AML-193 (cell line): Measurements from ENCODE around the gene HSD11B1L.
A peak's percentile ranks its signal among the peaks of the same experiment; 100 is the strongest.
"Not testable (repeated sequence)": the region's sequence is repeated elsewhere in the genome, so short reads cannot be mapped to it uniquely, and the experiment has no call there.

Source experiments
- DNase-seq, 2 experiments: peaks; one replicate each; lab custom pipeline; 2025; lab: John Stamatoyannopoulos, UW

HSD11B1L gene

DNA sequence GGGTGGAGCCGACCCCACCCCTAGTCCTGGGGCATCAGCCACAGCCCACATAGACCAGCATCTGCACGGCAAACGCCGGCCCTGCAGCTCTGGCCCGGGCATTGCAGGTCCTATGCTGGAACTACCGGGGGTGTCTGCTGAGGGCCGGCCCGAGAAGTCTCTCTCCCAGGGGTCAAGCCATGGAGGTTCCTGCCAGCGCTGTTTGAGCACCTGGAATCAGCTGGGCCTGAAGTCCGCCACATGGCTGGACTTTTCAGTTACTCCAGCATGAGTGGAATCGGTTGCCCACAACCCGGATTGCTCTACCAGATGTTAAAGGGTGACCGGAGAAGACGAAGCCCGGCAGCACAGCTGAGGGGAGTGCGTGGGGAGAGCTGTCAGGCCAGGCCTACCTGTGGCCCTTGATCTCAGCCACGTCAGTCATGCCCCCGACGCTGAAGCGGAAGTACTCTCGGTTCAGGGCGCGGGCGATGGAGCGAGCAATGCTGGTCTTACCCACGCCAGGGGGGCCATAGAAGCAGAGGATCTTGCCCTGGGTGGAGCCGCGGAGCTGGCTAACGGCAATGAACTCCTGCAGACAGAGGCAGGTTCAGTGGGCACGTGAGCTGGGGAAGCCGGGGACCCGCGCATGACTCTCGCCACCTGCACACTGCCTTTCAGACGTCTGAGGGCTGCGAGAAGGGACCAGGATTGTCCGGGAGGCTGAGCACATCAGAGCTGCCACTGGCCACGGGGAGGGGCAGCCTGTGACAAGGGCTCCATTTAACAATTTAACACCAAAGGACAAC lies 18.0 kb downstream of the HSD11B1L start:
- DNase-seq = no peak

DNA sequence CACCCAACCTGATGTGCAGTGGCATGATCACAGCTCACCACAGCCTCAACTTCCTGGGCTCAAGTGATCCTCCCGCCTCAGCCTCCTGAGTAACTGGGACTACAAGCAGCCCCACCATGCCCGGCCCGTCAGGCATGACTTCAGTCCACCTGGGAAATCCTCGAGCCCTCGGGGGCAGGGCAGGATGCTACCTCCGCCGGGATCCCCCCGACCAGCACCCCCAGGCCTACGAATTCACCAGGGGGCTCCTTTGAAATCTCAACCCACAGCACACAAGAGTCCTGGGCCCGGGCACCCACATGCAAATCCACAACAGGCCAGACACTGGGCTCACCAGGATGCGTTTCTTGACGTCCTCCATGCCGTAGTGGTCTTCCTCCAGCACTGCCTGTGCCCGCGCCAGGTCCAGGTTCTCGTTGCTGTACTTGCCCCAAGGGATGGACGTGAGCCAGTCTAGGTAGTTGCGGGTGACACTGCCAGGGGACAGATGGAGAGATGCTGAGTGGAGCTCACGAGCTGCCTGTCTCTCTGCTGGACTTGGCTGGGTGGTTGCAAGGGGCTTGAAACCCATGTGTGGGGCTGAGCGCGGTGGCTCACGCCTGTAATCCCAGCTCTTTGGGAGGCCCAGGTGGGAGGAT lies 19.7 kb downstream of the HSD11B1L start:
- no peak for DNase-seq

DNA sequence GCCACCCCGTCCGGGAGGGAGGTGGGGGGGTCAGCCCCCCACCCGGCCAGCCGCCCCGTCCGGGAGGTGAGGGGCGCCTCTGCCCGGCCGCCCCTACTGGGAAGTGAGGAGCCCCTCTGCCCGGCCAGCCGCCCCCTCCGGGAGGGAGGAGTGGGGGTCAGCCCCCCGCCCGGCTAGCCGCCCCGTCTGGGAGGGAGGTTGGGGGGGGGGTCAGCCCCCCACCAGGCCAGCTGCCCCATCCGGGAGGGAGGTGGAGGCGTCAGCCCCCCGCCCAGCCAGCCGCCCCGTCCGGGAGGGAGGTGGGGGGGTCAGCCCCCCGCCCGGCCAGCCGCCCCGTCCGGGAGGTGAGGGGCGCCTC lies 21.2 kb downstream of the HSD11B1L start:
- DNase-seq = not testable (repeated sequence)

- DNase-seq = no peak
These were observed 23.3 kb downstream of the HSD11B1L start for GRCh38 chr19:5703819-5704818.

GRCh38 chr19:5705552-5705951 lies 24.7 kb downstream of the HSD11B1L start:
- no peak for DNase-seq

DNA sequence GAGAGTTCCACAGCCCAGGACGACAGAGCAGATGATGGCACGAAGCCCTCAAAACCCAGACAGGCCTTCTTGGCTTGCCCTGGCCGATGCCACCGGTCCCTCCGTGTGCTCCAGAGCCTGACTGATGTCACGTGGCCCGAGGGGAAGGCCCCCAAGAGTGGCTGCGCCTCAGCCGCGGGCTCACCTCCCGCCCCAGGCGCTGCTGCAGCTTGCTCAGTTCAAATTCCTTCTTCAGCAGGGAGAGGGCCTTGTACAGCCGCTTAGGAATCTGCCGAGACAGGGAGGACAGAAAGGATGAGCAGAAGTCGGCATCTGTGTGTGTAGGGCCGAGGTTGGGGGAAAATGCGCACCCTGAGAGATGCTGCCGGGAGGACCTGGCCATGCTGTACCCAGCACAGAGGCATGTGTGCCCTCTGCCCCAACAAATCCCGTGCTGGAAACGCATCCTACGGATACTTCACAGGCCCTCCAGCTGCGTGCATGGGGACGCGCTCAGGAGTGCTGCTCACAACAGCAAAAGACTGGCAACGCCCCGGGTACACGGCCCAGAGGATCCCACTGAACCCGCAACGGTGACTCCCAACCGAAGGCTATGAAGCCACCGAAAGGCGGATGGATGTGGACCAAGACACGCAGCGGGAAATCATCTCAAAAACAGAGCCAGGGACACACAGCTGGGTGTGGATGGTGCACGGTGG lies 26.2 kb downstream of the HSD11B1L start:
- DNase-seq = no peak

GRCh38 chr19:5707576-5708575 lies 27.0 kb downstream of the HSD11B1L start:
- no peak for DNase-seq

- DNase-seq = no peak
These were observed 30.2 kb downstream of the HSD11B1L start for GRCh38 chr19:5711025-5711424.

DNA sequence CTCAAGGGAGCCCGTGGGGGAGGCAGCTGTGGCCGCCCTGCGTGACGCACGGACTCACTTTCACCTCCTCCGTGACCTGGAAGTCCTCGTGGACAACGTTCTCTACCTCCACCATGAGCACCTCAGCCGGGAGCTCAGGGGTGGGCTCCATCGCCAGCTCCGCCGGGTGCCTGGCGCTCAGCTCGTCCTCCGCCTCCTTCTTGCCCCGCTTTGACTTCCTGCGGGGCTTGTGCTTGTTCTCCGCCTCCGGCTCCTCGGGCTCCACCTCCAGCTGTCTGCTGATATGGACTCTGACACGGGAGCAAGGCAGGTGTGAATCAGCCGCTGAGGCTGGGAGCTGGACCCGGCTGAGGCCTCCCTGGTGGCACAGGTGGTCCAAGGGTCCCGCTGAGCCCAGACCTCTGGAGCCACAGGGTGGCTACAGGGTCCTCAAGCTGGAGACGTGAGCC lies 30.9 kb downstream of the HSD11B1L start:
- DNase-seq = no peak

DNA sequence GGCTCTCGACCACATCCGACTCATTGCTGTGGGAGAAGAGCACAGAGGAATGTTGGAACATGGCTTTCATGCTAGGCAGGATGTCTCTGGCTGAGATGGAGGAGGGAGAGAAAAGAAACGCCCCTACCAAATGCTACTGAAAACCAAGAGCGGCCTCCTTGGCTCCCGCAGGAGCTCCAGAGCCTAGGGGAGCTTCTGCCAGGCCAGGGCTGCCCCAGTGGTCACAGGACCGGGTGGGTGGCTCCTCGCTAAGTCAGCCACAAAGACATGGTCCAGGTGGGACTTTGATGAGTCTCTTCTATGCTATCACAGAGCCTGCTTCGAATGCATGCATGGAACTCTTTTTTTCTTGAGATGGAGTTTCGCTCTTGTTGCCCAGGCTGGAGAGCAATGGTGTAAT lies 32.4 kb downstream of the HSD11B1L start:
- DNase-seq = no peak

DNA sequence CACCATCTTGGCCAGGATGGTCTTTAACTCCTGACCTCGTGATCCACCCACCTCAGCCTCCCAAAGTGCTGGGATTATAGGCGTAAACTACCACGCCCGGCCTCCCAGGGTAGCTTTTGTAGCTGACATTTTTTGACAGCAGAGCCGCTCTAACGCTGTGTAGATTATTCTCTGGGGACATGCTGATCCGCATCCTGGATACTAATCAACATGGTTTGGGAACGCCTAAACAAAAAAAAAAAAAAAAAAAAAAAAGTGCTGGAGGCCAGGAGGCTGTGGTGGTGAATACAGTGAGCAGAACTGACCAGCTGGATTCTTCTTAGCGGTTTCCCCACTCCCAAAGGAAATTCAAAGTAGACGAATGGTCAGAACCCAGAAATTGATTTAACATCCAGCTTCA lies 34.0 kb downstream of the HSD11B1L start:
- no peak for DNase-seq

GRCh38 chr19:5717215-5717935 lies 36.5 kb downstream of the HSD11B1L start:
- no peak for DNase-seq

GRCh38 chr19:5718037-5718578 lies 37.3 kb downstream of the HSD11B1L start:
- no peak for DNase-seq

GRCh38 chr19:5718579-5719273 lies 37.9 kb downstream of the HSD11B1L start:
- peak; percentile 59 to 69 for DNase-seq

- DNase-seq = peak; percentile 21 to 40
These were observed 38.6 kb downstream of the HSD11B1L start for GRCh38 chr19:5719274-5719960.

DNA sequence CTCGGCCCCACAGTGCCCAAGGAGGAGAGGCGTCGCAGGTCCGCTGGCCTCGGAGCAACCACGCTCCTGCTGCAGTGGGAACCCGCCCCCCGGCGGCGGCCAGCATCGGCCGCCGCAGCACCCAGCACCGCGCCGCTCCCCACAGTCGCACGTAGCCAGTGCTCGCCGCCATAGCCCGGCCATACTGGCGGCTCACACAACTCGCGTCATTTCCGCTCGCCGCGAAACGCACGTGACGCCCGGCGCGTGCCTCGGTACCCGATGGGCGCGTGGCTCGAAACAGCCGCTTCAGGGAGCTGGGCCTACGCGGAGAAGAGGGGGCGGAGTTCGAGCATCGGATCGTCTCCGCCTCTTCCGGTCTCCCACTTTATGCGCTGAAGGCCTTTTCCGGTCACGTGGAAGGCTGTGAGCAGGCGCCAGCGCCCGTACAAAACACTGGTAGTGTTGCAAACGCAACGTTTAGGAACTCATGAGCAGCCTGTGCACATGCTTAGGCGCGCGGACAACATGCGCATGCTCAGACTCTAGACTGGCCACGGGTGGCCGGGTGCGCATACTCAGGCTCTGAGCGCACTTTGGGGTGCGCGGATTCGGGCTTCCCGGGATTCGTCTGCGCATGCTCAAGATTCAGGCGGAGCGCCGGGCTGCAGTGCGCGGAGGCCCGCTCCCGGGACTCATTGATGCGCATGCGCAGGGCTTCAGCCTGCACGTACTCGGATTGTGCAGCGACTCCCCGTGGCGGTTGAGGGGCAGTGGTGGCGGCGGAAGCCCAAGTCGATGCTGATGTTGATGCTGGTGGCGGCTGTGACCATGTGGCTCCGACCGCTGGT lies 39.3 kb downstream of the HSD11B1L start, which contains the start of the genes CATSPERD and LONP1:
TSS of gene CATSPERD (plus strand) at position 677 of the 830 bp plus-strand sequence. CDS start at position 778, 101 bp downstream.
TSS of gene LONP1 (minus strand) at position 186 of the 830 bp plus-strand sequence. CDS start at position 172, 14 bp downstream.
- peak; percentile 96 to 98 for DNase-seq

DNA sequence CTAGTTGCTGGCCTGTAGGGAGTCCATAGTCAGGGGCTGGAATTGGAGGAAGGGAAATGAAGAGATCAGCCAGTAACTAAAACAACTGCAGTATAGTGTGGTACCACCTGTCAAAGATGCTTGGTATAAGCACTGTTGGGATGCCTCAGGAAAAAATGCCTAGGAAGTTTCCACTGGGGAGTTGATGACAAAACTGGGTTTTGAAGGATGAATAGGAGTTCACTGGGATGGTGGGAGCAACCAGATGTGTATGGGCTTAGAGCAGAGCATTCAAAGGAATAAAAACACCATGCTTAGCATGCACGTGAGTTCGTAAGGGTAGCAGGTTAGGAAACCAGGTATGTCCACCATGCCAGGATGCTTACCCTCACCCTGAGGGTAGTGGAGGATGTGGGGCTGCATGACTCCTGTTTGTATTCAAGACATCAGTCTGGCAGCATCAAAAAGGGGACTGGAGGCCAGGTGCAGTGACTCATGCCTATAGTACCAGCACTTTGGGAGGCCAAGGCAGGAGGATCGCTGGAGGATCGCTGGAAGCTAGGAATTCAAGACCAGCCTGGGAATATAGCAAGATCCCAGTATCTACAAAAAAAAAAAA lies 46.7 kb downstream of the HSD11B1L start:
- no peak for DNase-seq
